Lung microvascular endothelial cell (primary cell): ENCODE results near the gene COL4A2. TPM values are rescaled to one million over a fixed set of nuclear protein-coding genes. Genes with fewer than 3 reads are reported as not detected.
"Not testable (repeated sequence)": the region's sequence is repeated elsewhere in the genome, so short reads cannot be mapped to it uniquely, and the experiment has no call there.

Experiments
- DNase-seq, 2 donors: peaks; one replicate each; pipeline versions ENCODE4 v3.0.0 to v3.0.0-alpha.2; 2010; ENCODE audit warnings: low read depth in 2 of 2
- total RNA-seq: library from RNA; depleted of rRNA; stranded (reverse); fragments of >200 nt; gene quantifications from 2 replicates; pipeline ENCODE4 v1.2.1, GENCODE V29; 2014

COL4A2 gene
- total RNA-seq, 1 donor from 2014 or later = 728 TPM

DNA sequence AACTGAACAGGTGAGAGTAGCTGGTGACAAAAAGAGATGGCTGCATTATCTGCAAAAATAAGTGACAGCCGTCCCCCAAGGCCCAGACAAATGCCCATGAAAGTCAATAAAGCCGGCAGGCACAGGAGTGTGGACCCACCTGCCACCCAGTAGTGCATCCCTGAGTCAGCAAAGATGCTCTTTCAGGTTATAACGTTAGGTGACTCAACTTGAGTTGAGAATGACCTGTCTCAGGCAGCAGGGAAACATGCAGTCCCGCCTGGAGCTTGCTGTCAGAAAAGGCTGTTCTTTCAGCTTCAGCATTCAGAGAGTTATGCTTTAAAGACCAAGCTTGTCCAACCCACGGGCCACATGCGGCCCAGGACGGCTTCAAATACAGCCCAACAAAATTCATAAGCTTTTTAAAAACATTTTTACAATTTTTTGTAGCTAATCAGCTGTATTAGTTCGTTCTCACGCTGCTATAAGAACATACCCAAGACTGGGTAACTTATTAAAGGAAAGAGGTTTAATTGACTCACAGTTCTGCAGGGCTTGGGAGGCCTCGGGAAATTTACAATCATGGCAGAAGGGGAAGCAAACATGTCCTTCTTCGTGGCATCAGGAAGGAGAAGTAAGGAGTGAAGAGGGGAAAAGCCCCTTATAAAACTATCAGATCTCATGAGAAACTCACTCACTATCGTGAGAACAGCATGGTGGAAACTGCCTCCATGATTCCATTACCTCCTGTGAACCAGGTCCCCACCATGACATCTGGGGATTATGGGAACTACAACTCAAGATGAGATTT lies 144.1 kb downstream of the COL4A2 start:
- no peak for DNase-seq

GRCh38 chr13:110453091-110453490 lies 146.0 kb downstream of the COL4A2 start:
- DNase-seq = not testable (repeated sequence)

DNA sequence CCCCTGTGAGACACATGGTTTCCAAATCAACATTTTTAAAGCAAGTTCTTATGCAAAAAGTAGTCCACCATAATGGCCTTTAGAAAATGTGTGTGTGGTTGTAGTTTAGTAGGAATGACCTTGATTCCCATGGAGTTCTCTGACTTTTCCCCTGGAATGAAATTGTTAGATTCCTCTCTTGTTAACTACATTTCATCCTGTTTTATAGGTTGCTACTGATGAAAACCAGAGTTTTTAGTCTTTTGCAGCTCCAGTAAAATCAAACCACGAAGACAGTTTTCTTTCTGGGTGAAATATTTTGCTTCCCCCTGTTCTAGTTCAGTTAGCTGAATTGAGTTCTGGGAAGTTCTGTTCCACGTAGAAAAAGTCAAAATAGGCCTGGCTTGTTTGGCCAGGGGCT lies 146.7 kb downstream of the COL4A2 start:
- no peak for DNase-seq

DNA sequence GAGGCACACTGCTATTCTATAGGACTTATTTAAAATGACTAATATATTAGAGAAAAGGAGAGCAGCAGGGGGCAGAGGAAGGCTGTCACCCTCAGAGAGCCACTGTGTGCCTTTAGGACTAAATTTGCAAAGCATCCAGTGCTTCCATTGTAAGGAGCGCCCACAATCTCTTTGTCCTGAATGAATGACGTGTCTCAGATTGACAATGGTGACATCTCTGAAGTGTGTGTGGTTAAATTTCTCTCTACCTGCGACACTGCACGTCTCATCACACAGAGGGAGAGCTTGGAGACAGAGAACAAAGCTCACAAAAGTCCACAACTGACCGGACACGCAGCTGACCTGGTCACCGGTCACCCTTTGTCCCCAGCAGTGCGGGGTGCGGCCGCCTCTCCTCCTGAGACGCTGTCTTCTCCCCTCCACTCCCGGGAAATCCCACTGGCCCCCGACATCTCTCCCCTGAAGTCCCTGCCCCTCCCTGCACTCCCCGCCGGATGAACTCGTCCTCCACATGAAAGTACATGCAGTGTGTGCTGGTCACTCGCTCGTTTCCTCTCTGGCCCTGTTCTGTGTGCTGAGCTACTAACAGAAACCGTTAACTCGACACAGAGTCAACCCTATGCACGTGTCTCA lies 147.3 kb downstream of the COL4A2 start:
- no peak for DNase-seq

DNA sequence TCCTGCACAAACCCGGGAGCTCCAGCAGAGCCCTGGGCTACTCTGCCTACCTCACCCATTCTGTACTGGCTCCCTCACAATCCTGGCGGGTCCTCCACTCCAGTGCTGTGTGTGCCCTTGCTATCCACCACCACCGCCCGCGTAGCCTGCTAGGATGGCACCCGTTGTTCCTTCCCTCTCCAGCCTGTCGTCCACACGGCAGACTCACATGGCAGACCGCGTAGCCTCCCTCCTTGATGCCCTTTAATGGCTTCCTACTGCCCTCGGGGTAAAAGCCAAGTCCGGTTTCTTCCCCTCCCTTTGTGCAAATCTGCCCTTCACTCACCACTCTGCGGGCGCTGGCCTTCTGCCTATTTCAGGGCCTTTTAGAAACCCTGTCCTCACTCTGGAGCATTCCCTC lies 147.9 kb downstream of the COL4A2 start:
- DNase-seq = no peak

DNA sequence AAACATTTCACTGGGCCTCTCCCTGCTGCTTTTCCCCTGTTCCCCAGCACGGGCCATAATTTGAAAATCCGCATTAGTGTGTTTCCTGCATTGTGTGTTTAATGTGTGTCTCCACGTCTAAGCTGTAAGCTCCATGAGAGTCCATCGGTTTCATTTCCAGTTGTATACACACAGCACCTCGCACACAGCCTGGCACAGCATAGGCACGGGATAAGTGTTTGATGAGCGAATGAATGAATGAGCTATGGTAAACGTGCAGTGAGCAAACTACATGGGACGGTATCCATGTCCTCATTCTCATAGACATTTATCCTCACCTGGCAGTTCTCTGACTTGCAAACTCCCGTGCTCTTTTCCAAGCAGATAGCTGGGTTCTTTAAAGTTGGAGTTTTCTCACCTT lies 148.4 kb downstream of the COL4A2 start:
- no peak for DNase-seq

GRCh38 chr13:110455941-110456340 lies 148.9 kb downstream of the COL4A2 start:
- peak; percentile 83 to 86 for DNase-seq

- no peak for DNase-seq
Observed at GRCh38 chr13:110456550-110456949, 149.5 kb downstream of the COL4A2 start.

GRCh38 chr13:110457361-110457760 lies 150.3 kb downstream of the COL4A2 start:
- DNase-seq = no peak

GRCh38 chr13:110458017-110458416 lies 150.9 kb downstream of the COL4A2 start:
- DNase-seq = no peak

DNA sequence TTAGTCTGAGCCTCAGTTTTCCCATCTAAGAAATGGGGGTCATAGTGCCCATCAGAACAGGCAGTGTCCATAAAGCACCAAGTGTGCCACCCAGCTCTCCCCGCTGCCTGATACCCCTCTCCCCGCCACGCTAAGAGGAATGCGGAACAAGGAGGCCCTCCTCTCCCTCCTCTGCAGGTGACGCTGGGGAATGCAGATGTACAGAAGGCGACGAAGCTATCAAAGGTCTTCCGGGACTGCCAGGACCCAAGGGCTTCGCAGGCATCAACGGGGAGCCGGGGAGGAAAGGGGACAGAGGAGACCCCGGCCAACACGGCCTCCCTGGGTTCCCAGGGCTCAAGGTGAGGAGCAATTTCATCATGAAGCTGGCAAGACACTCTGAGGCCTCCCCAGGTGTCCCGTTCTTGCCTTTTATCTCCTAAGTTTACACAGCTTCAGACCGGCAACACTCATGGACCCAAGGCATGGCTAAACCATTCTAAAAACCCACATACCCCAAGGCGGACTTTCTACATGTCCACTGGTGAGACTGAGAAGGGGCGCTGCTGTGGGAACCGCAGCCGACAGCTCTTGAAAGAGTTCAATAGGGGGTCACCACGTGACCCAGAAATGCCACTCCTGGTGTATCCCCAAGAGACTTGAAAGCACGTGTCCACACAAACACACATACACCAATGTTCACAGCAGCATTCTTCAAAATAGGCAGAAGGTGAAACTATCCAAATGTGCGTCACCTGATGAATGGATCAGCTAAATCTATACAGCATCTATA lies 151.7 kb downstream of the COL4A2 start:
- DNase-seq = no peak

DNA sequence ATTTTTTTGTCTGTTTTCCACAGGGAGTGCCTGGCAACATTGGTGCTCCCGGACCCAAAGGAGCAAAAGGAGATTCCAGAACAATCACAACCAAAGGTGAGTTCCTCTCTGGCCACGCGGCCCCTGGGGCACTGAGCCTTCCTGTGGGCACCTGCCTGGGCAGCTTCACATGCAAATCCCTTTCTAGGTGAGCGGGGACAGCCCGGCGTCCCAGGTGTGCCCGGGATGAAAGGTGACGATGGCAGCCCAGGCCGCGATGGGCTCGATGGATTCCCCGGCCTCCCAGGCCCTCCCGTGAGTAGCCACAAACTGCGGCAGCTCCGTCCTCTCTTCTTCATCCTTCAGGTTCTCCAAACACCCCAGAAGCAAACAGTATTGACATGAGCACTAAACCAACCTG lies 155.0 kb downstream of the COL4A2 start:
- DNase-seq = no peak

DNA sequence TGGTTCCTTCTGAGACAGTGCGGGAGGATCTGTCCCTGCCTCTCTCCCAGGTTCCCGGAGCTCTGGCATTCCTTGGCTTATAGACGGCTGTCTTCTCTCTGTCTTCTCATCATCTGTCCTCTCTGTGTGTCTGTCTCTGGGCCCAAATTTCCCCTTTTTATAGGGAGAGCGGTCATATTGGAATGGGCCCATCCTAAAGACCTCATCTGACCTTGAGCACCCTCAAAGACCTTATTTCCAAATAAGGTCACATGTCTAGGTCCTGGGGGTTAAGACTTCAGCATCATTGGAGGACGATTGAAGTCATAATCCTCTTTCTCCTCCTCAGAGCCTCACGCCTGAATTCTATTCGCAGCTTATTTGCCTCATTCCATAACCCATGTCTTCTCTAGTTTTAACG lies 156.1 kb downstream of the COL4A2 start:
- no peak for DNase-seq

DNA sequence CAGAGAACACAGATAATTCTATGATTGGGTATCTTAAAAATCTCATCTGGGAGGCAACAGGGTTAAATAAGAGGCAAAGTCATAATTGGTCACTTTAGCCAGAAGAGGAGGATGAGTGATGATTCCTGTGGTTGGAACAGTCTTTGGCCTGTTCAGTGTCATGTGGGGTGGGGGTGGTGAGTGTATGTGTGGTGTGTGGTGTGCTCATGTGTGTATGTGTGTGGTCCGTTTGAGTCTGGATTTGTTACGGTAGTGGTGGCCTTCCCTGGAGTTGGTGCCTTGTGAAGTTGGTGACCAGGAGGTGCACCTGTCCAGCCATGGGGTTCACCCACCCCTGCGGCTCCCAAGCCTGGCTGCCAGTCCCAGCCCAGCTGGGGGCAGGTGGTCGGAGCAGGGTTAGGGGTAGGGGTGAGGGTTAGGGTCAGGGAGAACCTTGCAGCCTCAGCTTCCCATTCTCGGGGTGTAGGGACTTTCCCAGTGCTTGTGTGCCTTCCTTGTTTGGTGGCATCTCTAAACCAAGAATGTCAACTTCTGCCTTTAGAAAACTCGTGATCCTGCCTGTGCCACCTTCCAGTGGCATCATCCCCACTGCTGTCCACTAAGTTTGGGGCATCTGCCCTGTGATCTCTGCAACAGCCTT lies 156.9 kb downstream of the COL4A2 start:
- DNase-seq = no peak

- DNase-seq = no peak
Observed at GRCh38 chr13:110464556-110465333, 157.7 kb downstream of the COL4A2 start.

- DNase-seq = no peak
Observed at GRCh38 chr13:110465696-110466095, 158.6 kb downstream of the COL4A2 start.

- DNase-seq = no peak
Observed at GRCh38 chr13:110466266-110466915, 159.3 kb downstream of the COL4A2 start.

GRCh38 chr13:110467516-110468110 lies 160.5 kb downstream of the COL4A2 start:
- no peak for DNase-seq

DNA sequence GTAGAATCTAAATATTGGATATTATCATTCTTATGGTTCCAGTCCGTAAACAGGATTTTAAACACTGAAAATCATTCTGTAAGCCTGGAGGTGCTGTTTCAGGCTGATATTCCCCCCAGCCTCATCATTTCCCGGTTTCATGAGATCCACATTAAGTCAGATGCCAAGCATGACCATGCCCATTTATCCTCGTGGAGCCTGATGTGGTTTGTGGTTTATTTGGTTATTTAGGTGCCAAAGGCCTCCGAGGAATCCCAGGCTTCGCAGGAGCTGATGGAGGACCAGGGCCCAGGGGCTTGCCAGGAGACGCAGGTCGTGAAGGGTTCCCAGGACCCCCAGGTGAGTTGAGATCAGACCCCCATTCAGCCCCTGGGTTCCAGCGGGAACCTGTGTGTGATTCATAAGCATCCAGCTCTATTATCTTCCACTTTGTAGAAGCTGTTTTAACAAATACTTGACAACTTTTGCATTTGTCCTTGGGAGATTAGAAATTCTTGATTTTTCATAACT lies 162.0 kb downstream of the COL4A2 start:
- no peak for DNase-seq

DNA sequence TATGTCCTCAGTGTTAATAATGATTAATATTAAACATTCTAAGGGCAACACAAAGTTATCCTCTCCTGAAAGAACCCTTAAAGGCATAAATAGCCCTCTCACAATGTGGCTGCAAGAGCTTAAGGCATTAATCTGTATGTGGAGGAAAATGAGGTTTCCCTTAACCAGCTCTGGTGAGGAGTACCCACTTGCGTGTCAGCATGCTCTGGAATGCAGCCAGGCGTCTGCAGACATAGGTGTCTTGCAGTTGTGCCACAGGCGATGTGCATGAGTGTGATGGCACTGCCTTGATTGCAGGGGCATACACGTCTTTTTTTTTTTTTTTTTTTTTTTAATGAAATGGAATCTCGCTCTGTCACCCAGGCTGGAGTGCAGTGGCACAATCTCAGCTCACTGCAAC lies 162.5 kb downstream of the COL4A2 start:
- no peak for DNase-seq
